ENCODE measurements around the gene BICD2.
A peak's percentile ranks its signal among the peaks of the same experiment; 100 is the strongest.
"Not testable (repeated sequence)": the region's sequence is repeated elsewhere in the genome, so short reads cannot be mapped to it uniquely, and the experiment has no call there.

Gene BICD2

GRCh38 chr9:92769990-92770359, 5.3 kb upstream of the BICD2 start:
- no peak for DNase-seq

- DNase-seq: no peak
These were observed 4.7 kb upstream of the BICD2 start for GRCh38 chr9:92769286-92769685.

GRCh38 chr9:92768816-92769215, 4.2 kb upstream of the BICD2 start:
- DNase-seq: not testable (repeated sequence)

- no peak for DNase-seq
These were observed 2.7 kb upstream of the BICD2 start for GRCh38 chr9:92767066-92768054.

GRCh38 chr9:92764988-92765936, 629 bp upstream of the BICD2 start:
- DNase-seq: peak; percentile 91

GRCh38 chr9:92763721-92764380, 782 bp downstream of the BICD2 start:
- peak; percentile 24 for DNase-seq

- DNase-seq: no peak
These were observed 1.6 kb downstream of the BICD2 start for GRCh38 chr9:92762781-92763708.

GRCh38 chr9:92762196-92762595, 2.4 kb downstream of the BICD2 start:
- DNase-seq: no peak

- DNase-seq: no peak
These were observed 2.9 kb downstream of the BICD2 start for GRCh38 chr9:92761686-92762085.

- no peak for DNase-seq
These were observed 4.1 kb downstream of the BICD2 start for GRCh38 chr9:92760494-92760893.

- DNase-seq: no peak
These were observed 4.6 kb downstream of the BICD2 start for GRCh38 chr9:92760070-92760469.

- no peak for DNase-seq
These were observed 5.2 kb downstream of the BICD2 start for GRCh38 chr9:92759446-92759845.

- DNase-seq: no peak
These were observed 7.8 kb downstream of the BICD2 start for GRCh38 chr9:92756792-92757191.

GRCh38 chr9:92754091-92754745, 10.4 kb downstream of the BICD2 start:
- DNase-seq: no peak

GRCh38 chr9:92752812-92753404, 11.7 kb downstream of the BICD2 start:
- DNase-seq: no peak

GRCh38 chr9:92749934-92750315, 14.7 kb downstream of the BICD2 start:
- DNase-seq: no peak

GRCh38 chr9:92749071-92749933, 15.3 kb downstream of the BICD2 start:
- no peak for DNase-seq

GRCh38 chr9:92748233-92748497, 16.5 kb downstream of the BICD2 start:
- no peak for DNase-seq

- no peak for DNase-seq
These were observed 17.0 kb downstream of the BICD2 start for GRCh38 chr9:92747459-92748232.
